Skeletal muscle tissue (tissue), 4 donors: ENCODE data around the gene TSTD1. TPM values are rescaled to one million over a fixed set of nuclear protein-coding genes. Genes with fewer than 3 reads are reported as not detected.
A peak's percentile ranks its signal among the peaks of the same experiment; 100 is the strongest.

Experiments used
- H3K27ac ChIP-seq: one replicate; pipeline ENCODE4 v1.7.0; 2013; ENCODE audit warnings: mild to moderate bottlenecking, low read depth, low read length, inconsistent platforms
- H3K27me3 ChIP-seq, 3 donors: one replicate each; pipeline ENCODE4 v1.7.0; 2013; ENCODE audit warnings: low read length in 3 of 3; ENCODE audit not compliant: control insufficient read depth in 3 of 3, insufficient read depth in 3 of 3
- H3K36me3 ChIP-seq, 3 donors: one replicate each; pipeline ENCODE4 v1.7.0; 2013; ENCODE audit warnings: low read length in 3 of 3; ENCODE audit not compliant: control insufficient read depth in 3 of 3, insufficient read depth in 3 of 3
- H3K4me1 ChIP-seq, 3 donors: one replicate each; pipeline ENCODE4 v1.7.0; 2013; ENCODE audit warnings: low read length in 3 of 3, mild to moderate bottlenecking in 3 of 3; ENCODE audit not compliant: control insufficient read depth in 3 of 3, insufficient read depth in 3 of 3
- H3K4me3 ChIP-seq, 3 donors: one replicate each; pipeline ENCODE4 v1.7.0; 2013; ENCODE audit warnings: low read length in 3 of 3
- H3K9ac ChIP-seq, 3 donors: one replicate each; pipeline ENCODE4 v1.7.0; 2013; ENCODE audit warnings: low read length in 3 of 3, mild to moderate bottlenecking in 3 of 3, moderate library complexity in 2 of 3, low read depth in 1 of 3
- H3K9me3 ChIP-seq, 3 donors: one replicate each; pipeline ENCODE4 v1.7.0; 2013; ENCODE audit warnings: low read length in 3 of 3; ENCODE audit not compliant: control insufficient read depth in 3 of 3
- total RNA-seq: library from RNA; depleted of rRNA; stranded (reverse); fragments of >200 nt; gene quantifications from one replicate; pipeline ENCODE4 v1.2.3, GENCODE V29; 2014
- donor health status: Osteomylitis.

Gene TSTD1
- total RNA-seq, 1 donor from 2014 or later, result 27.7 TPM

DNA sequence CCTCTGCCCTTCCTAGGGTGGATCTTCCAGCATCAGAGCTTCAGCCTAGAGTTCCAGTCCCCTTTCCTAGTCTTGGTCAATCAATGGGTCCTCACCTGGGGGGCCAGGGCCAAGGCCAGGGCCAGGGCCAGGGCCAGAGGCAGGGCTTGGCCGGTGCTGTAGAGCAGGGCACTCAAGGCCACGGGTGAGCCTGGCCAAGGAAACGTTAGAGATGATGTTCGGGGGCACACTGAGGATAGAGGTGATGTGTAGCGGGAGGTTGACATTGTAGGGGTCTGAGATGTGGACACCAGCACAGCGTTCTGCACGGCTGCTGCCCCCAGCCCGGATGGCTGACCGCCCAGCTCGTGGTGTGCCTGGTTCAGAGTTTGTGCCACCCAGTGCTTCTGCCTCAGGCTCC lies 12.5 kb upstream of the TSTD1 start:
- Histone ChIP-seq H3K4me1 (peaks cover 0 to 4% (median 3%) of the 10 kb centered on the region in 3 donors), H3K27ac (no peak overlapping the region), H3K27me3 (peaks cover 0 to 25% (median 15%) of the 10 kb centered on the region in 3 donors), H3K4me3 (no peak overlapping the region), H3K9ac (no peak overlapping the region), H3K9me3 (peaks cover 0 to 2% (median 0%) of the 10 kb centered on the region in 3 donors), H3K36me3 (peaks cover 0 to 2% (median 0%) of the 10 kb centered on the region in 3 donors)

DNA sequence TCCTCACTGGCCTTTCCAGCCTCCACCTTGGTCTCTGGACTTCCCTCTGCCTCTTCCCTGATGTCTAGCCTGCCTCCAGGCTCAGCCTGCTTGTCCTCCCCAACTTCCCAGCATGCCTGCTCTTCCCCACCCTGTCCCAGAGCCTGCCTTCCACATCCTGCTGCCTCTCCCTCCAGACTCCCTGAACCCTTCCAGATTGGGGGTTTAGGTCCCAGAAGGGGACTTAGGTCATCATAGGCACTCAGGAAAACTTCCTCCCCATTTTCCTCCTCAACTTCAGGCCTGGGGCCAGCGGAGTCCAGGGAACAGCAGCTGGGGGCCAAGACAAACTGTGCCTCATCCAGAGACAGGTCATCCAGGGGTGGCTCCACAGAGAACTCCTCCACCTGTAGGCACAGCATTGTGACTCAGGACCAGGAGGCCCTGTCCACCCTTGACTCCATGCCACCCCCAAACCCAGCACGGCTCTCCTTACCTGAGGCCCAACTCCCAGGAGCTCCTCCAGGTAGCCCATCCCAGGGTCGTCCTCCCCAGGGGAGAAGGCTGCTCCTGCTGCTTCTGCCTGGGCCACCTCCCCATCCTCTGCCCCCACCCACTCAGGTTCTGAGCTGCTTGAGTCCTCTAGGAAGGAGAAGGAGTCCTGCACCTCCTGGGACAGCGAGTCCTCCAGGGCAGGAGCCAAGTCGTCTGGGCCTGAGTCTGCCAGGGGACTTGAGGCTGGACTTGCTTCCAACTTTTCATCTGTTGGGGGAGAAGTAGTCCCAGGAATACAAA lies 10.4 kb upstream of the TSTD1 start:
- H3K4me3 ChIP-seq, result no peak overlapping the region
- no peaks in the 10 kb centered on the region for H3K9me3 ChIP-seq
- no peak overlapping the region for H3K9ac ChIP-seq
- H3K36me3 ChIP-seq, result peaks cover 0 to 2% (median 0%) of the 10 kb centered on the region in 3 donors
- H3K27me3 ChIP-seq, result peaks cover 0 to 11% (median 3%) of the 10 kb centered on the region in 3 donors
- H3K4me1 ChIP-seq, result peaks cover 5 to 19% (median 12%) of the 10 kb centered on the region in 3 donors
- no peak overlapping the region for H3K27ac ChIP-seq

DNA sequence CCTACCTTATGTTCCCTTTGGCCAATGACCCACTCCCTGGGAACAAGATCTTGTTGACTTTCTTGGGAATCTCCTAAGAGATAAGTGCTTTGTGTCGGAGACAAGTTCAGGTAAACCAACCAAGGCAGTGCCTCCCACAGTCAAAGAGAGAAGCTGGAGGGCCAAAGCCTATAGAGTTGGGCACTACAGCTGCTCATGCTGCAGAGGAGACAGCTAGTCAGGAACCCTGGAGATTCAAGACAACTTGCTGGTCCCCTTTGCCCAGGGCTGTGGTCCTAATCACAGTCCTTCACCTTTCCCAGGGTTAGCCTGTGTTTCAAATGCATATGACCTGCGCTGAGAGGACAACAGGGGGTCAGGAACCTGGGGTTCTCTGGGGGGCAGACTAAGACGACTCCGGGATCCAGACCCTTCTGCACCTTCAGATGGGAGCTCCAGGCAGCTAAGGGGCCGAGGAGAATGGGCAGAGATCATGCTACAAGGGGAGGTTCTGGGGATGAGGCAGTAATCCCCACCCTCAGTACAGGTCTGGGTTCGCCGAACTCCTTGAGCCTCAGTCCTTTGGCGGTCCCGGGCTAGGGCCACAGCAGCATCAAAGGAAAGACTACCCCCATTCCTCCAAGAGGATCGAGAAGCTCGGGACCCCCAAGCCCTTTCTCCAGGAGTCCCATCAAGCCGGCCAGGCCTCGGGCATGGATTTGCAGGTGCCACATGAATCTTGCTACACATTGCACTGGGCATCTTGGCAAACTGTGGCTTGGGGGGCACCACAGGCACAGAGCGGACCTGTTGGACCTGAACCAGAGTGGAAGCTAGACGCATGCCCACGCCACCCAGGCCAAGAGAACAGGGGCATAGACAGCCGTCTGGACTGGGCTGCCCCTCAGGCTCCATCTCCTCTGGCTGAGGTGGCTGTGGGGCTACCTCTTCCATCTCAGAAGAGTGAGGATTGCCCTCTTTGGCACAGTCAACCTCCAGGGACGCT lies 9.0 kb upstream of the TSTD1 start:
- peaks cover 10 to 20% (median 17%) of the 10 kb centered on the region in 3 donors for H3K4me1 ChIP-seq
- H3K9ac ChIP-seq, result no peak overlapping the region
- H3K36me3 ChIP-seq, result peaks cover under 1 to 4% (median 2%) of the 10 kb centered on the region in 3 donors
- peaks cover 0 to 4% (median 0%) of the 10 kb centered on the region in 3 donors for H3K27me3 ChIP-seq
- H3K4me3 ChIP-seq, result no peak overlapping the region
- peak overlapping the region; percentile 88 for H3K27ac ChIP-seq
- no peaks in the 10 kb centered on the region for H3K9me3 ChIP-seq

DNA sequence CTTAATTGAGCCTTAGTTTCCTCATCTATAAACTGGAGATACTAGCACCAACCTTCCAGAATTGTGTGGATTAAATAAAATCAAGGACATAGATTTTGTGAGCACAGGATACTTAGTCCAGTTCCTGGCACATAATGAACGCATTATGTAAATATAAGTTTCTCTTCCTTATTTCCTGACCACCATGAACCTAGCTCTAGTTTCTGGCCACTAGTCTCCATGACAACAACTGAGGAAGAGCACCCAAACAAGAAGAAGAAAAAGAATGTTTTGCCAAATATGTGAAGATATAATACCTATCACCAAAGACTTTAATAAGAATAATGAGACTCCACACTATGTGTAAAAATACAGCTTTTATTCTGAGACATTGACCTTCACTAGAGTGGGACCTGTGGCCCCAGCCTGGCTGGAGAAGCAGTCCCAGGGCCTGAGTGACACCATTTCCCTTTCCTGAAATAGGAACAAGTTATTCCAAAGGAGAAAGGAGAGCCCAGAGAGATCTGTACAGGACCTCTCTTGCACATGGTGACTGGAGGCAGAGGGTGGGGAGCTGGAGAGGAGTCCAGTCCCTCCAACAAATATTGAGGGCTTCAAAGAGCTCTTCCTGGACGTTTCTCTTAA lies 8.0 kb upstream of the TSTD1 start:
- peaks cover 10 to 20% (median 17%) of the 10 kb centered on the region in 3 donors for H3K4me1 ChIP-seq
- peak overlapping the region; percentile 85 to 98 (median 96) for H3K4me3 ChIP-seq
- H3K27ac ChIP-seq, result peak overlapping the region; percentile 88
- H3K36me3 ChIP-seq, result peaks cover 11 to 14% (median 11%) of the 10 kb centered on the region in 3 donors
- peak overlapping the region in 2 of 3 donors; percentile 95 to 97 for H3K9ac ChIP-seq
- no peaks in the 10 kb centered on the region for H3K9me3 ChIP-seq
- H3K27me3 ChIP-seq, result peaks cover 0 to 3% (median 0%) of the 10 kb centered on the region in 3 donors

DNA sequence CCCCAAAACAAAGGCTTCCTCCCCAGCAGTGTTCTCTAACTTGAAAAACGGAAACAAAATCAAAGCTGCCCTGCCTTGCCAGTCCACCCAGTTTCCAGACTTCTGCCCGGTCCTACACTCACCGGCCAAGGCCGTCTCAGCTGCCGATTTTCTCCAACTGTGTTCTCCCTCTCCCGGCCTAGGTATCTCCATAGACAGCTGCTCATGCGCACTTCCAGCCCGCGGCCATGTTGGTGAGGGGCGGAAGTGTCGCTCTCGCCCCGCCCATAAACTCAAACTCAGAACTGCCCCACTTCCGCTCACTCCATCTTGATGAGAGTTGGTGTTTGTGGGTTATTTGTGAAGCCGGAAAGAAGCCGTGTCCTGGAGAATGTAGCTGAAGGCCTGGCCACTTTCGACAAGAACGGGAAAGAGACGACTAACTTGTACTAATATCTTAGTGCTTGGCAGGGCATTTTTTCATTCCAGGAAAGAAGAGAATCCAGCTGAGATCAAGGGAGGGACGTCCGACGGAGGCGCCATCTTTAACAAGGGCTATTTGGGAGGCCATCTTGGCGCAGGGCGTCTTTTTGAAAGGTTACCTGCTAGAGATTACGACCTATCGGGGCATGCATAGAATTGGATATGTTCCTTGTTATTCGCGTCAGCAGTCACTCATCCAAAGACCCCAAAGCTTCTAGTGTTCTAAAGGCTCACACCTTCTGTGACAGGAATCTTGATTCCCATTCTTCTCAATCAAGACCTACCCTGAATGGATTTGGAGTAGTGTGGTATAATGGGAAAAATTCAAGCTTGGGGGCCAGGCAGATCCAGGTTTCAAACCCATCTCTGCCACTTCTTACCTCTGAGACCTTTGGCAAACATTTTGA lies 7.2 kb upstream of the TSTD1 start, which contains the start of gene USF1:
TSS of gene USF1 (minus strand) at position 242 of the 869 bp plus-strand sequence. CDS start 2,702 bp downstream, outside the sequence.
- peaks cover 17 to 20% (median 18%) of the 10 kb centered on the region in 3 donors for H3K36me3 ChIP-seq
- H3K4me3 ChIP-seq, result peak within 1 kb of the TSS; percentile 85 to 98 (median 96)
- peak within 1 kb of the TSS; percentile 88 for H3K27ac ChIP-seq
- peak within 1 kb of the TSS; percentile 95 to 97 (median 95) for H3K9ac ChIP-seq
- H3K9me3 ChIP-seq, result no peaks in the 10 kb centered on the region
- peaks cover 10 to 20% (median 17%) of the 10 kb centered on the region in 3 donors for H3K4me1 ChIP-seq
- no peaks in the 10 kb centered on the region for H3K27me3 ChIP-seq

DNA sequence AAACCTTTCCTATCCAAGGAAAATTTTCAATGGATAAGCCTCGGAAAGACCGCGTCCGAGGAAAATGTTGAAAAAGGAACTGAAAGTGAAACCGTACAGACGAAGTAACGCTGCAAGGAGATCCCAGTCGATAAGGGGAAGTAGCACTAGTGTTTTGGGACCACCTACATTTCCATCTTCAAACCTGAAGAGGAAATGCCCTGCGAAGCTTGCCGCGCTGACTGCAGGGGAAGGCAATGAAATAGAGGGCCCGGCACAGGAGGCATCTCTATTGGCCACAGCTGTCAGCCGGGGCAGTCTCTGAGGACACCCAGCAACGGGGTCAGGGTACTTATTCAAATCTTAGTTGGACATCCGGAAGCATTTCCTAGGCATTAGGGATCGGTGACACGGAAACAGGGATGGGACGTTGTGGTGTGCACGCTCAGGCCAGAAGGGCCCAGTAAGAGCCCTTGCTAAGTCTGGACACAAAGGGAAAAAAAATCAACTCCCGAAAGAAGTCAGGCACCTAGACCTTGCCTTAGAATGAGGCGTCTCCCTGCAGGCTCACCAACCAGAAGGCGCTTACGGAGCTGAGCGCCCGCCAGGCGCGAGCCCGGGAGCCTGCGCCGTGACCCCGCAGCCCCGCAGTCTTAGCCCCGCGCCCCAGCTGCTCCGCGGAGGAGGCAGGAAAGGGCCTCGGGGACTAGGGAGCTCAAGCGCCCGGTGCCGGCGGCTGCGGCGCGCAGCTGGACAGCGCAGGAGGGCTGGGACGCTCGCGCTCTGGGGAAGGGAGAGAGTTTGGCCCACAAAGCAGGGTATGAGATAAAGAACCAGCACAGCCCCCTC lies 6.4 kb upstream of the TSTD1 start:
- Histone ChIP-seq H3K36me3 (peaks cover 25 to 29% (median 25%) of the 10 kb centered on the region in 3 donors), H3K9me3 (no peaks in the 10 kb centered on the region), H3K27me3 (no peaks in the 10 kb centered on the region), H3K27ac (peak overlapping the region; percentile 88), H3K4me1 (peaks cover 10 to 20% (median 17%) of the 10 kb centered on the region in 3 donors), H3K9ac (peak overlapping the region; percentile 95 to 97 (median 95)), H3K4me3 (peak overlapping the region; percentile 85 to 98 (median 96))

DNA sequence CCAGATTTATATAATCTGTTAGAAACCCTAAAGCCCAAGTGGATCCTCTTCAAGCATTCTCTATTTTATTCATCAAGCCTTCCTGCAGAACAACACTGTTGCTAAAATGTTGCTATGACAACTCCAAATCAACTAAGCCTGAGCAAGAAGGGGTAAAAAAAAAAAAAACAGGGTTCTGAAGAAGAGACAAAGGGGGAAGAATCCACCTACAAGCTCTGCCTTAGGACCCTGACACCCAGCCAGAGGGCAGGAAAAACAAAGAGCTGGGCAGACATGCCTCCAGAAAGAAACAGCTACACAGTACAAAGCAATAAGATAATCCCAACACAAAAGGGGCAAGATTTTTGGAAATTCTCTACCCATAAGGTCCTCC lies 5.8 kb upstream of the TSTD1 start:
- Histone ChIP-seq H3K9me3 (no peaks in the 10 kb centered on the region), H3K4me1 (peaks cover 12 to 24% (median 17%) of the 10 kb centered on the region in 3 donors), H3K9ac (peak overlapping the region; percentile 95 to 97 (median 95)), H3K27me3 (no peaks in the 10 kb centered on the region), H3K36me3 (peaks cover 31 to 35% (median 31%) of the 10 kb centered on the region in 3 donors), H3K27ac (peak overlapping the region; percentile 88), H3K4me3 (peak overlapping the region; percentile 85 to 98 (median 96))

DNA sequence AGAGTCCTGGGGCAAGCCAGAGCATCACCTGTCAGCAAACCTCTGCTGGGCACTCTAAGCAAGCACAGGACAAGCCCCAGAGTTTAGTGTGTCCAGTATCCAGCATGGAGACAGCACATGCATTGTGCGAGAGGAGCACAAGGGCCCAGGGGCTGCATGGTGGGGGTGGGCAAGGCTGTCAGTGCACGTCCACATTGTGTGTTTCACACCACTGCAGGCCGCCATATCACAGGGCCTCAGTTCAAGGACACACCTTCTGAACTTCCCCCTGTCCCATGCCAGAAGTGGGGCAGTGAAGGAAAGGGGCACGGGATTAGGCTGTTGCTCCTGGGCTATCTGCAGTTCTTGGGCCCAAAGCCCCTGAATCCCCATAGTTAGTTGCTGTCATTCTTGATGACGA lies 782 bp upstream of the TSTD1 start:
- Histone ChIP-seq H3K9ac (no peak overlapping the region), H3K36me3 (peaks cover 35 to 38% (median 35%) of the 10 kb centered on the region in 3 donors), H3K27me3 (no peaks in the 10 kb centered on the region), H3K27ac (no peak overlapping the region), H3K4me1 (peaks cover 12 to 29% (median 18%) of the 10 kb centered on the region in 3 donors), H3K4me3 (no peak overlapping the region), H3K9me3 (no peaks in the 10 kb centered on the region)
